GM23248 (cell line): Measurements from ENCODE around the gene INO80C. TPM values are rescaled to one million over a fixed set of nuclear protein-coding genes. Genes with fewer than 3 reads are reported as not detected.

ENCODE experiments used
- DNase-seq: peaks from one replicate; pipeline ENCODE4 v3.0.0-alpha.2; 2015
- H2AFZ ChIP-seq: fragments of 200-600 bp; sonication (generic); 2 replicates; pipeline ENCODE4 v1.6.1; 2016; ENCODE audit warnings: antibody characterized with exemption
- H3F3A ChIP-seq: fragments of 200-600 bp; sonication (generic); 2 replicates; pipeline ENCODE4 v1.6.1; 2016; ENCODE audit warnings: mild to moderate bottlenecking, antibody characterized with exemption, mixed run types; ENCODE audit not compliant: insufficient read depth
- H3K27ac ChIP-seq: fragments of 200-600 bp; sonication (generic); 2 replicates; pipeline ENCODE4 v1.5.1; 2016; ENCODE audit warnings: mild to moderate bottlenecking
- H3K27me3 ChIP-seq: fragments of 200-600 bp; sonication (generic); replicated peaks from 2 replicates; pipeline ENCODE4 v1.6.1; 2016; ENCODE audit warnings: mild to moderate bottlenecking; ENCODE audit not compliant: insufficient read depth
- H3K36me3 ChIP-seq: fragments of 200-600 bp; sonication (generic); 2 replicates; pipeline ENCODE4 v1.6.1; 2016; ENCODE audit warnings: low read depth, mild to moderate bottlenecking
- H3K4me1 ChIP-seq: fragments of 200-600 bp; sonication (generic); 2 replicates; pipeline ENCODE4 v1.6.1; 2016; ENCODE audit warnings: mild to moderate bottlenecking; ENCODE audit not compliant: insufficient read depth
- H3K4me2 ChIP-seq: fragments of 200-600 bp; sonication (generic); one replicate; pipeline ENCODE4 v1.6.1; 2016; ENCODE audit warnings: mild to moderate bottlenecking; ENCODE audit not compliant: unreplicated experiment
- H3K4me3 ChIP-seq: fragments of 200-600 bp; sonication (generic); 2 replicates; pipeline ENCODE4 v1.5.1; 2016; ENCODE audit warnings: mild to moderate bottlenecking
- H3K79me2 ChIP-seq: fragments of 200-600 bp; sonication (generic); 2 replicates; pipeline ENCODE4 v1.6.1; 2016; ENCODE audit warnings: mild to moderate bottlenecking; ENCODE audit not compliant: insufficient read depth
- H3K9ac ChIP-seq: fragments of 200-600 bp; sonication (generic); 2 replicates; pipeline ENCODE4 v1.6.1; 2016; ENCODE audit warnings: mild to moderate bottlenecking
- H3K9me2 ChIP-seq: fragments of 200-600 bp; sonication (generic); 2 replicates; pipeline ENCODE4 v1.6.1; 2016; ENCODE audit warnings: mixed run types, mild to moderate bottlenecking, moderate library complexity; ENCODE audit not compliant: insufficient read depth
- H3K9me3 ChIP-seq: fragments of 200-600 bp; sonication (generic); one replicate; pipeline ENCODE4 v1.6.1; 2017; ENCODE audit warnings: low read depth
- H4K20me1 ChIP-seq: fragments of 200-600 bp; sonication (generic); 2 replicates; pipeline ENCODE4 v1.6.0; 2016; ENCODE audit not compliant: insufficient read depth
- EZH2 ChIP-seq: fragments of 200-600 bp; sonication (generic); IDR thresholded peaks from 2 replicates; pipeline ENCODE4 v1.6.1; 2018; ENCODE audit warnings: antibody characterized with exemption, mild to moderate bottlenecking; ENCODE audit not compliant: insufficient read depth, poor library complexity, severe bottlenecking
- EZH2phosphoT487 ChIP-seq: fragments of 200-600 bp; sonication (generic); IDR thresholded peaks from 2 replicates; pipeline ENCODE4 v1.6.1; 2018; ENCODE audit warnings: antibody characterized with exemption, moderate library complexity, mild to moderate bottlenecking, low read depth; ENCODE audit not compliant: insufficient read depth
- WGBS, 2 experiments: methylation state at CpG; one replicate each; pipeline ENCODE4 v1.1.6; 2015 to 2017; ENCODE audit warnings: low lambda C conversion rate in 2 of 2, low coverage in 1 of 2; ENCODE audit errors: missing lambda C conversion rate in 2 of 2; 5-methylcytosine and 5-hydroxymethylcytosine counted together
- in situ Hi-C: fragments of 300-500 bp; cut with MboI; formaldehyde crosslinking; loops from 2 replicates; pipeline ENCODE4 v1.15.0; 2020
- polyA plus RNA-seq: library from polyadenylated mRNA; unstranded; fragments of >200 nt; fragmentation: Nextera tagmentation; extraction: Ambion mirVana; gene quantifications from 2 replicates; pipeline ENCODE4 v1.2.1, GENCODE V29; 2016
- total RNA-seq: library from RNA; depleted of rRNA; stranded (reverse); fragments of >200 nt; shearing (Covaris generic); gene quantifications from 2 replicates; pipeline ENCODE4 v1.2.3, GENCODE V29; 2014

INO80C gene
- total and polyA plus RNA-seq, 2 experiments from 2014 or later = 0.97 to 9.4 TPM

DNA sequence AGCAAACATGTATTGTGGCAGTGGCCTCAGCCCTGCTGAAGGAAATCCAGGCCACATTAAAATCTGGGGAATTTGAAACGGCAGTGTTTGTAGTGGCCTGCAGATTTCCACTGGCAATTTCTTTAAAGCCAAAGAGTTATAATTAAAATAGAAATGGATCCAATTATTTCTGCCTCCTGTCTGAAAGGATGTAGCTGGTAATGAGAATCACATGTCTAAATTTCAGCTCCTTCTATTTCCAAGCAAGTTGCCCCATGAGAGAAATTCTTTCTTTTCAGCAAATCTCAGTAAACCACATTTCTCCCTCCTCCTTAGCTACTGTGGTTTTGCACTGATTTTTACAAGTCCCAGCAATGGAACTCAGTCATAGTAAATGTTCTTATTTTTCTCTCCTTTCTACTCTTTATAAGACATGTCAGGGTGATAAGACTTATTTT lies 65.2 kb downstream of the INO80C start:
- DNase-seq = no peak
- in situ Hi-C loops = no loop called here
- H3K4me2 ChIP-seq = no peak overlapping the region
- H2AFZ ChIP-seq = no peak overlapping the region
- no peak overlapping the region for H3K4me3 ChIP-seq
- H3K79me2 ChIP-seq = no peaks in the 10 kb centered on the region
- TF ChIP-seq EZH2phosphoT487 = no peak
- TF ChIP-seq EZH2 = no peak
- 6% methylated on average over 1 of the region's 1 CpG for WGBS, 2 experiments
- no peaks in the 10 kb centered on the region for H3K36me3 ChIP-seq
- H3K9ac ChIP-seq = no peak overlapping the region
- H4K20me1 ChIP-seq = no peaks in the 10 kb centered on the region
- H3K27ac ChIP-seq = no peak overlapping the region
- H3K9me2 ChIP-seq = no peaks in the 10 kb centered on the region
- no peaks in the 10 kb centered on the region for H3K27me3 ChIP-seq
- no peaks in the 10 kb centered on the region for H3F3A ChIP-seq
- no peaks in the 10 kb centered on the region for H3K4me1 ChIP-seq
- H3K9me3 ChIP-seq = no peaks in the 10 kb centered on the region

DNA sequence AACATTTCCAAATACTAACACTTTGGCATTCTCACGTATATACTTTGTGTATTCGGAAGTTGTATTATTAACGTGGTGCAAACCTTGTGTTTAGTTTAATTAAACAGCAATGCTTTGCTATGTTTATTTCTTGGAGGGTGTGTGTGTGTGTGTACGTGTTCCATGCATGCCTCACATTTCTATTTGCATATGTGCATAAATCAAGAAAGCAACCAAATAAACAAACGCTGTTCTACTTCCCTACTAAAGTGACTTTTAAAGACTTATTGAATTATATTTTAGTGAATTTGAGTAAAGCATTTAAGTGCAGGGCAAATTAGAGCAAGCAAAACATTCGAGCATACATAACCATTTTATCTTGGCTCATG lies 66.4 kb downstream of the INO80C start:
- Histone ChIP-seq H3K36me3 (no peaks in the 10 kb centered on the region), H2AFZ (no peak overlapping the region), H3K9ac (no peak overlapping the region), H3K4me1 (no peaks in the 10 kb centered on the region), H3K27me3 (no peaks in the 10 kb centered on the region), H3K27ac (no peak overlapping the region), H4K20me1 (no peaks in the 10 kb centered on the region), H3F3A (no peaks in the 10 kb centered on the region), H3K9me3 (no peaks in the 10 kb centered on the region), H3K4me3 (no peak overlapping the region), H3K9me2 (no peaks in the 10 kb centered on the region), H3K4me2 (no peak overlapping the region), H3K79me2 (no peaks in the 10 kb centered on the region)
- in situ Hi-C loops = no loop called here
- DNase-seq = no peak
- 74 to 76% methylated on average over 6 of the region's 6 CpGs for WGBS, 2 experiments
- TF ChIP-seq EZH2 = no peak

GRCh38 chr18:35430721-35431373 lies 66.9 kb downstream of the INO80C start:
- Histone ChIP-seq H4K20me1 (no peaks in the 10 kb centered on the region), H3K9me2 (no peaks in the 10 kb centered on the region), H3K4me1 (no peaks in the 10 kb centered on the region), H3K9me3 (no peaks in the 10 kb centered on the region), H3K79me2 (no peaks in the 10 kb centered on the region), H3K36me3 (no peaks in the 10 kb centered on the region), H3K27ac (no peak overlapping the region), H3K4me2 (no peak overlapping the region), H2AFZ (no peak overlapping the region), H3F3A (no peaks in the 10 kb centered on the region), H3K9ac (no peak overlapping the region), H3K27me3 (no peaks in the 10 kb centered on the region), H3K4me3 (no peak overlapping the region)
- in situ Hi-C loops = no loop called here
- no peak for DNase-seq
- TF ChIP-seq EZH2phosphoT487 (no peak), EZH2 (no peak)
- WGBS, 2 experiments = 62 to 67% methylated on average over 4 of the region's 4 CpGs

GRCh38 chr18:35426786-35427185 lies 71.0 kb downstream of the INO80C start:
- no peaks in the 10 kb centered on the region for H3F3A ChIP-seq
- H3K27me3 ChIP-seq = no peaks in the 10 kb centered on the region
- no peak overlapping the region for H2AFZ ChIP-seq
- in situ Hi-C loops = no loop called here
- DNase-seq = no peak
- H3K36me3 ChIP-seq = no peaks in the 10 kb centered on the region
- H3K9me2 ChIP-seq = no peaks in the 10 kb centered on the region
- no peaks in the 10 kb centered on the region for H4K20me1 ChIP-seq
- TF ChIP-seq EZH2 (no peak), EZH2phosphoT487 (no peak)
- H3K9ac ChIP-seq = no peak overlapping the region
- H3K4me1 ChIP-seq = no peaks in the 10 kb centered on the region
- no peaks in the 10 kb centered on the region for H3K9me3 ChIP-seq
- WGBS, 2 experiments = 42 to 51% methylated on average over 5 of the region's 5 CpGs
- no peaks in the 10 kb centered on the region for H3K79me2 ChIP-seq
- H3K27ac ChIP-seq = no peak overlapping the region
- H3K4me2 ChIP-seq = no peak overlapping the region
- H3K4me3 ChIP-seq = no peak overlapping the region

GRCh38 chr18:35424356-35424755 lies 73.4 kb downstream of the INO80C start:
- no peak for DNase-seq
- Histone ChIP-seq H3K9me3 (no peaks in the 10 kb centered on the region), H3K4me3 (no peak overlapping the region), H3K27me3 (no peaks in the 10 kb centered on the region), H3F3A (no peaks in the 10 kb centered on the region), H4K20me1 (no peaks in the 10 kb centered on the region), H3K9ac (no peak overlapping the region), H3K27ac (no peak overlapping the region), H3K36me3 (no peaks in the 10 kb centered on the region), H3K9me2 (no peaks in the 10 kb centered on the region), H2AFZ (no peak overlapping the region), H3K79me2 (no peaks in the 10 kb centered on the region), H3K4me2 (no peak overlapping the region), H3K4me1 (no peaks in the 10 kb centered on the region)
- TF ChIP-seq EZH2 (no peak), EZH2phosphoT487 (no peak)
- whole genome bisulfite sequencing, 2 experiments = 73 to 78% methylated on average over 3 of the region's 3 CpGs
- in situ Hi-C loops = no loop called here
